ENCODE results near the gene RBM17.

- TF ChIP-seq CTCF (IDR thresholded peaks at IDR 0.05; ENCODE audit: low read length) (no peak), EZH2 (IDR thresholded peaks at IDR 0.05; ENCODE audit: borderline replicate concordance, low read length) (no peak)
Measured at GRCh38 chr10:6139470-6139869, 50.6 kb downstream of the RBM17 start.

All from OCI-LY1 (cell line).